Muscle layer of colon (tissue), 2 donors: ENCODE results near the gene LRRC4C.
A peak's percentile ranks its signal among the peaks of the same experiment; 100 is the strongest.

Source experiments
- H3K27ac ChIP-seq: one replicate; pipeline ENCODE4 v1.7.0; 2013; ENCODE audit warnings: low read depth, mild to moderate bottlenecking, low read length, moderate library complexity
- H3K27me3 ChIP-seq, 2 donors: one replicate each; pipeline ENCODE4 v1.7.0; 2013; ENCODE audit warnings: low read length in 2 of 2, mild to moderate bottlenecking in 2 of 2; ENCODE audit not compliant: insufficient read depth in 2 of 2, control insufficient read depth in 1 of 2
- H3K36me3 ChIP-seq: one replicate; pipeline ENCODE4 v1.7.0; 2013; ENCODE audit warnings: mild to moderate bottlenecking, low read length; ENCODE audit not compliant: insufficient read depth
- H3K4me1 ChIP-seq: one replicate; pipeline ENCODE4 v1.7.0; 2013; ENCODE audit warnings: mild to moderate bottlenecking, low read length; ENCODE audit not compliant: insufficient read depth
- H3K4me3 ChIP-seq, 2 donors: one replicate each; pipeline ENCODE4 v1.7.0; 2013; ENCODE audit warnings: low read length in 2 of 2, low read depth in 1 of 2, mild to moderate bottlenecking in 1 of 2, moderate library complexity in 1 of 2
- H3K9ac ChIP-seq: one replicate; pipeline ENCODE4 v1.7.0; 2013; ENCODE audit warnings: low read length
- H3K9me3 ChIP-seq: one replicate; pipeline ENCODE4 v1.7.0; 2013; ENCODE audit warnings: mild to moderate bottlenecking, low read length
- donor health status: abdominal sarcoma.
- donor health status: Adenocarcinoma of cecum.

LRRC4C gene

DNA sequence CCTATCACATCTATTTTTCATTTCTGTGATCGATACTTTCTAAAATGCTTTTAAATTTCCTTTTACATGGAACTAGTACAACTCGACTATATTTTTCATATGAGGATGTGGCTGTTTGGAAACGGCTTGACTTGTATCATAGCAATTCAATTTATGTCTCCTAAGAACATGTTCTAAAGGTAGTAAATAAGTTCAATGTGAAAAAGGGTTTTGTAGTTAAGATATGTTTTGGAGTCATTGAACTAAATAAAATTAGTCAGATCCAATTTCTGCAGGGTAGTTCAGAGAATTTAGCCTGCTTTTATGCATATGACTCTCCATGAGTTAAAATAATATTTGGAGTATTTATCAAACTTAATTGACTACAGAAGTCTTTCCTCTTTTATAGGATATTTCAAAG, 1121.4 kb downstream of the LRRC4C start:
- H3K27ac ChIP-seq: no peak overlapping the region
- H3K27me3 ChIP-seq: no peaks in the 10 kb centered on the region
- no peaks in the 10 kb centered on the region for H3K9me3 ChIP-seq
- H3K4me1 ChIP-seq: no peaks in the 10 kb centered on the region
- H3K4me3 ChIP-seq: no peak overlapping the region
- no peaks in the 10 kb centered on the region for H3K36me3 ChIP-seq
- no peak overlapping the region for H3K9ac ChIP-seq

DNA sequence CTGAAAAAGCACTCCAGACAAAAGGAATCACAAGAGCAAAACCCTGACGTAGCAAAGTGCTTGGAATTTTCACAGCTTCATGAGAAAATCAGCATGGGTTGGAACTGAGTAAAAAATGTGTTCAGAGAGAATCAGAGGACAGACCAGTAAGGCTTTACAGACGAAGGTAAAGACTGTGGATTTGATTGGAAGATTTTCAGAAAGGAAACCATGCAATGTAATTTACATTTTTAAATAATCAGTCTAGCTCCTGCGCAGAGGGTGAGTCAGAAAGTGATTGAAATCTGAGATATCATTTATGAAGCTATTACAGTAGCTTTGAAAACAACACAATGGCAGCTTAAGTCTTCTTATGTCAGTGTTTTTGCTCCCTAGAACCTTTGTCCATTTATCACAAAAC, 1122.3 kb downstream of the LRRC4C start:
- no peaks in the 10 kb centered on the region for H3K36me3 ChIP-seq
- H3K4me1 ChIP-seq: no peaks in the 10 kb centered on the region
- no peaks in the 10 kb centered on the region for H3K9me3 ChIP-seq
- H3K4me3 ChIP-seq: no peak overlapping the region
- no peak overlapping the region for H3K27ac ChIP-seq
- H3K27me3 ChIP-seq: no peaks in the 10 kb centered on the region
- no peak overlapping the region for H3K9ac ChIP-seq

DNA sequence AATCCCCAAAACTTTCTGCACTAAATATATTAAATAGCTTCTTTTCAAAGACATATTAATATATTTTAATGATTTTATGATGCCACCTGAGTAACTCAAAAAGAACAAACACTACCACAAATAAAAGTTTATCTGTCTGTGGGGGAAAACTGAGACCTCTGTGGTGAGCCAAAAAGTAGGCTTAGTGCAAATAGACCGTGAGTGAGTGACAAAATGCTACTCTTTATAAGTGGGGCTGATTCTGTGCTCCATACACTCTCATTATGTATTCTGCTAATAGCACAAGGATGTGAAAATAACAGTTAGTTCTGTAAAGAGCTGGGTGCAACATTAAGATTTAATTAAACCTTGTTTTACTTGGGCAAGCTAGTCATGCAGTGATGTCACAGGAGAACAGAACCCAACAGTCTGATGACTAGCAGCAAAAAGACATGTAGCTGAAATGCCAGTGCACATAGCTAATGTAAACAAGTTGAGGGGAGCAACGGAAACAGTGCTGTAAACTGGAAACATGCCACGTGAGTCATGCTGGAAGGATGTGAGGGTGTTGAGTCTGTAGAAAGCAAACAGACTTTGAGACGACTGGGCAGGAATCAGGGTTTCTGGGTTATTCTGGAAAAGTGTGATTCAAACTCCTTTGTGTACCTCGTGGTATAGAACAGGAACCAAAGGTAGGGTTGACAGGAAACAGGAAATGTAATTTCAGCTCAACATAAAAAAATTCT, 1130.4 kb downstream of the LRRC4C start:
- H3K27ac ChIP-seq: peak overlapping the region; percentile 50
- peaks cover 5% of the 10 kb centered on the region for H3K4me1 ChIP-seq

DNA sequence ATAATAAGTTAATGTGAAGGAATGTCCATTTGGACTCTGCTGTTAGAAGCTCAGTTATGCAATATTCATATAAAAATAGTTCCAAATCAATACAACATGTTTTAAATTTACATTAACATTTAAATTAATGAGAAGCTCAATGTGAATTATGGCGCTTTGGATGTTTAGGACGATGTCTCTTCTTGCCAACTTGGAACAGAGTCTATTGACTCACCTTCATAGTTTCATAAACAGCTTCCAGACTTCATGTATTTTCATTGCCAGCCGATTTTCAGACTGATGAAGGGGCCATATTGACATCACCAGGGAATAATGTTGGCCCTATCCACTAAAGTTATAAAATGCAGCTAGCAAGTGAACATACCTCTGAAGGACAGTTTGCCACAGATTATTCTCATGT, 1136.2 kb downstream of the LRRC4C start:
- Histone ChIP-seq H3K4me3 (no peak overlapping the region), H3K27ac (no peak overlapping the region), H3K9ac (no peak overlapping the region), H3K4me1 (no peaks in the 10 kb centered on the region), H3K36me3 (no peaks in the 10 kb centered on the region), H3K27me3 (no peaks in the 10 kb centered on the region), H3K9me3 (no peaks in the 10 kb centered on the region)

More for the DNA sequence above, 1130.4 kb downstream of the LRRC4C start:
- no peaks in the 10 kb centered on the region for H3K9me3 ChIP-seq
- H3K9ac ChIP-seq: no peak overlapping the region
- no peaks in the 10 kb centered on the region for H3K36me3 ChIP-seq
- H3K4me3 ChIP-seq: peak overlapping the region in 1 of 2 donors; percentile 25
- H3K27me3 ChIP-seq: no peaks in the 10 kb centered on the region

DNA sequence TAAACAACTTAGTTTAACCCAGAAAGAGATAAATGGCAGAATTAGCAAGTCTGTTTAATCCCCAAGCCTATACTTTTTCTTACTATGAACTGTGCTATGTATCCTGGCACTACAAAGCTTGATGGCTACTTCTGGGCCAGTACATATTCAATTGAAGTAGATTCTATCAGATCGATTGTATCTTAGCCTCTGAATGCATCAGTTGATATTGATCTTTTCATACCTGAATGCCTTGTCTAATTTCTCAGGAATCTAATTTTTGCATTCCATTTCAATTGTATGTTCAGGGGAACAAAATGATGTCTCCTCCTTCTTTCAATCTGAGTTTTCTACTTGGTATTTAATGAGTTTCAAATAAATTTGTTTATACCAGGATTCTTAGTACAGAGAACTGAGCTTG, 1137.9 kb downstream of the LRRC4C start:
- Histone ChIP-seq H3K27me3 (no peaks in the 10 kb centered on the region), H3K36me3 (no peaks in the 10 kb centered on the region), H3K9ac (no peak overlapping the region), H3K9me3 (no peaks in the 10 kb centered on the region), H3K4me1 (no peaks in the 10 kb centered on the region), H3K4me3 (no peak overlapping the region), H3K27ac (no peak overlapping the region)

DNA sequence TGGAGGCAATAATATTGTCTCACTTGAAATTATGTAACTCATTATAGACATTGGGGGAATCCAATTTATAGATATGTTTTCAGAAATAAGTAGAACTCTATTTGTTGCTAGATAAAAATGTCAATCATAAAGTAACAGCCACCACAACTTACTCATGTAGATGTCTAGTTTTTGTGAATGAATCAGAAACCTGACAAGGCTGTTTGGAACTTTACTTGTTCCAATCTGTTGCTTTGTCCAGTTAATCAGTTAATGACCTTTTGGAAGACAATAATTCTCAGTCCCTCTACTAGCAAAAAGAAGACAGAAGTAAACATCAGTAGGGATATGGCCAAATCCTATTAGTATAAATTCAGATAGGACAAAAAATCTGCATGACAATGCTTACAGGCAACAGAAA, 1143.3 kb downstream of the LRRC4C start:
- no peak overlapping the region for H3K27ac ChIP-seq
- no peaks in the 10 kb centered on the region for H3K36me3 ChIP-seq
- H3K27me3 ChIP-seq: no peaks in the 10 kb centered on the region
- H3K4me1 ChIP-seq: no peaks in the 10 kb centered on the region
- no peak overlapping the region for H3K9ac ChIP-seq
- no peak overlapping the region for H3K4me3 ChIP-seq
- no peaks in the 10 kb centered on the region for H3K9me3 ChIP-seq

DNA sequence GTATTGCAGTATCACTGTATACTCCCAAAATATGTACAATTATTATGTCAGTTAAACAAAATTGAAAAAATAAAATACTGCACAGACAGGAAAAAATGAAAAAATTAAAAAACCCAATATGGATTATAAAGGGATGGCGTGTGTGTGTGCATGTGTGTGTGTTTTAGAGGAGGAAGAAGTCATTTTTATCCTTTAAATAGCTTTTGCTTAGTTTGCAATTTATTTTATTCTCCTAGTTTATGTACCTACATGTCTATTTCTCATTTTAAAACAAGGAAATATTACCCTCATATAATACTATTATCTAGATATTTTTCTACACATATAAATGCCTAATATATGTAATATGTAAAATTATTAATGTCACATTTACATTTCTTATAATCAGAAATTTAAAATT, 1144.3 kb downstream of the LRRC4C start:
- Histone ChIP-seq H3K9me3 (no peaks in the 10 kb centered on the region), H3K27me3 (no peaks in the 10 kb centered on the region), H3K27ac (no peak overlapping the region), H3K4me1 (no peaks in the 10 kb centered on the region), H3K4me3 (no peak overlapping the region), H3K36me3 (no peaks in the 10 kb centered on the region), H3K9ac (no peak overlapping the region)

DNA sequence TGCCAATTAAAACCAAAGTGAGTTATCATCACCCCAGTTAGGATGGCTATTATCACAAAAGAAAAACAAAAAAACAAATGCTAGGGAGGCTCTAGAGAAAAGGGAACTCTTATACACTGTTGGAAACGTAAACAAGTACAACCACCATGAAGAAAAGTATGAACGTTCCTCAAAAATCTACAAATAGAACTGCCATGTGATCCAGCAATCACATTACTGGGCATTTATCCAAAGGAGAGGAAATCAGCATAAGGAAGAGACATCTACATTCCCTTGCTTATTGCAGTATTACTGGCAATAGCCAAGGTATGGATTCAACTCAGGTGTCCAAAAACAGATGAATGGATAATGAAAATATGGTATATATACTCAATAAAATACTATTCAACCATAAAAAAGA, 1145.1 kb downstream of the LRRC4C start:
- H3K9me3 ChIP-seq: no peaks in the 10 kb centered on the region
- H3K4me1 ChIP-seq: no peaks in the 10 kb centered on the region
- no peak overlapping the region for H3K4me3 ChIP-seq
- H3K27me3 ChIP-seq: no peaks in the 10 kb centered on the region
- H3K27ac ChIP-seq: no peak overlapping the region
- H3K9ac ChIP-seq: no peak overlapping the region
- no peaks in the 10 kb centered on the region for H3K36me3 ChIP-seq

DNA sequence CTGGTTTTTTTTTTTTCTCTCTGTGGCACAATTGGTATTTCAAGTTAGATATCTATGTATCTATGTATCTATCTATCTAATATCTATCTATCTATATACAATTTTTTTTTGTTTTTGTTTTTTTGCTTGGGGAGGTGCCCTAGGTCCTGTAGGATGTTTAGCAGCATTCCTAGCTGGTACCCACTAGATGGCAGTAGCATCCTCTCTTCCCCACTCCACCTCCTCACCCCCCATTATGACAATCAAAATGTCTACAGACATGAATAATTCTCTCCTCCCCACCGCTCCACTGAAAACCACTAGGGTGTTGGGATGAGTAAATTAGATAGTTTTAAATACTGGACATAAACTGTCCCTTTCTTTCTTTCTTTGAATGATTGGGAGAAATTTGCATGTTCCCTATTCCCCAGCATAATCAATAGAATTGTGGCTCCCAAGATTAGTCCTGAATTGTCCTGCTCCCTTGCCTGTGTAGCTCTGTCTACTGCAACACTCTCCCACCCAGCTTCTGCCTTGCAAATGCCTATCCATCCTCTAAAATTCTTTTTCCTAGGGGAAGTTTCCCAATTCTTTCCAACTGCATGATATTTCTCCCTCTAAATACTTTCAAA, 1152.4 kb downstream of the LRRC4C start:
- no peaks in the 10 kb centered on the region for H3K9me3 ChIP-seq
- H3K27ac ChIP-seq: no peak overlapping the region
- no peaks in the 10 kb centered on the region for H3K4me1 ChIP-seq
- no peak overlapping the region for H3K9ac ChIP-seq
- no peak overlapping the region for H3K4me3 ChIP-seq
- no peaks in the 10 kb centered on the region for H3K27me3 ChIP-seq
- no peaks in the 10 kb centered on the region for H3K36me3 ChIP-seq

DNA sequence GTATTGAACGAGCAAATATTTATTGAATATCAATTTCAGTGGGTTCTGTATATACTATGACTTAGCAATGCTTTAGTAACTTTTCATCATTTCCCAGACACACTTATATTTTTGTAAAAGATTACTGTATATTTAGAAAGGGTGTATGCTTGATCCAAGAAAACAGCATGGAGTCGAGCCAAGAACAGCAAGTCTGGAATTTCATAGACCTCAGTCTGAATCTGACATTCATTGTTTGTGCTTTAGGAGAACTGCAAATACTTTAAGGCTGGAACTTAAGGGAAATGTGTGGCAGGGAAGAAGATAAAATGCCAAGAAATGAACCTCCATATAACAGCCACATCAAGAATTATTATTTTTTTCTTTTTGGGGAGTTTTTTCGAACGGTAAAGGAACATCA, 1156.8 kb downstream of the LRRC4C start:
- no peaks in the 10 kb centered on the region for H3K27me3 ChIP-seq
- no peak overlapping the region for H3K9ac ChIP-seq
- H3K27ac ChIP-seq: no peak overlapping the region
- no peak overlapping the region for H3K4me3 ChIP-seq
- H3K36me3 ChIP-seq: no peaks in the 10 kb centered on the region
- H3K9me3 ChIP-seq: no peaks in the 10 kb centered on the region
- H3K4me1 ChIP-seq: no peaks in the 10 kb centered on the region

DNA sequence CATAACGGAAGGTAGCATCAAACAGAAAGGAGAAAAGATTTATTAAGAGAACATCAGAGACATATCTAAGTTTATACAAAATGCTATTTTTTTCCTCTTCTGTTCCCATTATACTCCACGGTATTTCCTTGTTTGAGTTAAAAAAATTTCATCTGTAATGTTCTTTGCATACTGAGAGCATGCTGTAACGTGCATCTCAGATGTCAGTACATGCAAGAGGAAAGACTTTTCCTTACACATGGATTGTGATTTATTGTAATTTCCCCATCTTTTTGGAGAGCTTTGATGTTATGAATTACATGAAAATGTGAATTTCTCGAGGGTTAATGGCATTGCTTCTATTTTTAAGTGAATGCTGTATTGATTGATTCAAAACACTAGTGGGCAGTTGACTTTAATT, 1164.0 kb downstream of the LRRC4C start:
- Histone ChIP-seq H3K4me1 (peaks cover 5% of the 10 kb centered on the region), H3K9me3 (no peaks in the 10 kb centered on the region), H3K36me3 (no peaks in the 10 kb centered on the region), H3K27me3 (peaks cover 0 to 18% of the 10 kb centered on the region in 2 donors), H3K4me3 (no peak overlapping the region), H3K27ac (no peak overlapping the region), H3K9ac (no peak overlapping the region)

DNA sequence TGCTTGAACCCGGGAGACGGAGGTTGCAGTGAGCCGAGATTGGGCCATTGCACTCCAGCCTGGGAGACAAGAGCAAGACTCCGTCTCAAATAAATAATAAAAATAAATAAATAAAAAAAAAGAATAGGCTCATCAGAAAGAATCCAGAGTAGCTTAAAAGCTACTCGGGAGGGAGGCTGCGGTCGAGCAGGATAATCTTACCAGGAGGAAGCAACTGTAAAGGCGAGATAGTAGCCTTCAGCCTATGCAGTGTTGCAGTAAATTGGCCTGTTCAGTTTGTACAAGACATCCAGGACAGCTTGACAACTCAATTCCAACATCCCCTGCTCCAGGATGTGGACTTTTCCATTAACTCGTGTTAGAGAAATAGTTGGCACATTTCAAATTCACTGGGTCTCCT, 1164.7 kb downstream of the LRRC4C start:
- H3K36me3 ChIP-seq: no peaks in the 10 kb centered on the region
- no peak overlapping the region for H3K9ac ChIP-seq
- H3K27me3 ChIP-seq: peaks cover 0 to 18% of the 10 kb centered on the region in 2 donors
- no peak overlapping the region for H3K27ac ChIP-seq
- H3K9me3 ChIP-seq: no peaks in the 10 kb centered on the region
- H3K4me3 ChIP-seq: no peak overlapping the region
- peaks cover 6% of the 10 kb centered on the region for H3K4me1 ChIP-seq
